CD4-positive, alpha-beta T cell treated with Interleukin-21 for 1 hour (primary cell): ENCODE results near the gene UBE2H.

Source experiments
- DNase-seq: peaks from one replicate; pipeline ENCODE4 v3.0.0-alpha.2; 2020

The UBE2H gene

DNA sequence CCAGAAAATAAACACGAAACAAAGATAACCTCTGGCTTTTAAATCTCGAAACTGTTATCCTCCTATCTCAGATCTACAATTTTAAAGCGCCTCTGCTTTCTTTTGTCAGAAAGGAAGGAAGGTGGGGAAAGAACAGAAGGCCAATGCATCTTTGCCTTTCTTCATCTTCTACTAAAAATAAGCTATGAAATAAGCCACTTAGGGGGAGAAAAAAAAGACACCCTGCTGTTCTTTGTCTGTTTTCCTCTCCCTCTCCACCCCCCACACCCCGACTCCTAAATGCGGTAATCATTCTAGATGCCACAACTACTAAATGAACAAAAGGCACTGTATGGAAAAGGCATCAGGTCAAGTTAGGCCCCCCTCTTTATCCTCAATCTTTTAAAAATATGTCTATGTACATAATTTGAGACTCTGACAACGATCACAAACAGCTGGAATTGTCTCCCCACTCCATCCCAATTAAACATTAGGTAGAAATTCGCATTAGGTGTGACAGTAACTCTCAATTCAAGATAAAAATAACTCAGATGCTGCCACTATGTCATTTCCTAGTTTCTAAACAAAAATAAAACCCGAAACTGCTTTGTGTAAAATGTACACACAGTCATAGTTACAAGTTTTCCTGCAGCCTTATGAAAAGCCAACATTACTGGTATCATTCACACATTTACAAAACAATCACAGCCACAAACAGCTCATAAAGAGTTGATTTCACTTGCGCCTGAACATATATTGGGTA, 2.4 kb downstream of the UBE2H start:
- DNase-seq, result peak; percentile 56

DNA sequence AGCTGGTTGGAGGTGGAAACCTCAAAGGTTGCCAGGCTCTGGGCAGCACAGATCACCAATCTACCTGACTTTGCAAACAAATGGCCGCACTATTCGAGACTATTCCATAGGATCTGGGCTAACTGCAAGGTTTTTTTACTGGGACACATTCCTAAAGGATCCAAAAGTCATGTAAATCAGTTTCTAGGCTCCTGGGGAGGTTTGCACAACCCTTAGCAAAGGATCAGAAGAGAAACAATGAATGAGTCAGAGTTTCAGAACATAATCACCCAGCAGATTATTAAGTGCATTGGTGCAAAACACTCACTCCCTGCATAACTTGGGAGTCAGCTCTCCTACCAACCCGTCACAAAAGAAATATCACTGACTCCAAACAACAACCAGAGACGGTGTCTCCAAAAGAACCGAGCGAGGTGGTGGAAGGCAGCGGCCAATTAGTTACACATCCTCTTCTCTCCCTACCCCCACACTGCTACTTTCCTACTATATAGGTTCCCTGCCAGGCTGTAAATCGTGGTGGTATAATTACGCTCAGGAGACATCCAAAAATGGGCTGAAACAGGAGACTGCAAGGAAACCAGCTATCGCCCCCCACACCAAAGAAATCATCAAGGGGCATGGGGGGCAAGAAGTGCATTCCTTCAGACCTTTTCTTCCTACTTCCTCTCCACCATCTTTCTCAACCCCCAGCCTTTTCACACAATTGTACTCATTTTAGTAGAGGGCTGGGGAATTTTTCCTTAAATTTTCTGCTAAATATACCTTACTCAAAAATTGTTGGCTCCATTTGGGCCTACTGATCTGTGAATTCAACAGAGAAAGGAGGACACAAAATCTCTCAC, 3.2 kb downstream of the UBE2H start:
- peak; percentile 9 for DNase-seq

- peak; percentile 89 for DNase-seq
These were observed 3.9 kb downstream of the UBE2H start for GRCh38 chr7:129948877-129949291.

- no peak for DNase-seq
These were observed 4.4 kb downstream of the UBE2H start for GRCh38 chr7:129948338-129948737.

DNA sequence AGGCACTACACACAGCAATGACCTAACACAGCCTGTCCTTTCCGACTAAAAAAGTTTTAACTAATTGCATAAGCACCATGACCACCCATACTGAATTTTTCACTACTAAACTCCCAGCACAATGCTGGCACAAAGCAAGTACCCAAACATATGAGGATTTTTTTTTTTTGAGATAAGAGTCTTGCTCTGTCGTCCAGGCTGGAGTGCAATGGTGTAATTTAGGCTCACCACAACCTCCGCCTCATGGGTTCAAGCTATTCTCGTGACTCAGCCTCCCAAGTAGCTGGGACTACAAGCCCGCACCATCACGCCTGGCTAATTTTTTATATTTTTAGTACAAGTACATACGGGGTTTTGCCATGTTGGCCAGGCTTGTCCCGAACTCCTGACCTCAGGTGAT, 5.1 kb downstream of the UBE2H start:
- DNase-seq, result no peak

DNA sequence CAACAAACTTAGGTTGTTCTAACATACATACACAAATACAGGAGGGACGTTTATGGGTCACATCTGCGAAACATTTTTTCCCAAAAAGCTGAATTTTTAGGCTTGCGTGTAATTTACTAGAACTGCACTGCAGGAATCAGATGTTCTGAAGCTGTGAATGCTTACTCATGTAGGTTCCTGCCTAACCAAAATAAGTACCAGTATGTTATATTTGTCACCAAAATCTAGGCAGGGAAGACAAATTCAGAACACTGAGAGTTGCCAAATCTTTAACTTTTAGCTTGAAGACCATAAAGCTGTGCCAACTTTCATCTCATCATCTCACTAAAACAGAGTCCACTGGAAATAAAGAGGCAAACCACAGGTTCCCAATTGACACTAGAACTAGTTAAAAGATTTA, 5.7 kb downstream of the UBE2H start:
- DNase-seq, result no peak

GRCh38 chr7:129946282-129946681, 6.5 kb downstream of the UBE2H start:
- DNase-seq, result no peak

- DNase-seq, result no peak
These were observed 9.4 kb downstream of the UBE2H start for GRCh38 chr7:129943352-129943751.

- DNase-seq, result no peak
These were observed 12.4 kb downstream of the UBE2H start for GRCh38 chr7:129940329-129940728.

- no peak for DNase-seq
These were observed 12.9 kb downstream of the UBE2H start for GRCh38 chr7:129939881-129940280.

DNA sequence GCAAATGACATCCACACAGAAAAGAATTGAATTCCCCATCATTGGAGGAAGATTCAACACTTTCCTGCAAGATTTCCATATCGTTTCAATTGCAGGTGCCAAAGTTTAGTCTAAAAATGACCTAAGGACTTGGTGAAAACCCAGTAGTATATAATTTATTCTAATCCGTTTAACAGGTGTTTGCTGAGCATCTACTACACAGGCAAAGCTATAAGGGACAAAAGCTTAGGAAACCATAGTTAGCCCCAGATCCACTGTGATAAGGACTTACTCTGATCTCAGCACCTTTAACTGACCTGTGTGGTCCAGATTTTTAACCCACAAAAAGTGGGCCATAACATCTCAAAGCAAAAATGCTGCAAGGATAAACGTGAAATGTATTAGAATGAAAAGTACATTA, 19.1 kb downstream of the UBE2H start:
- DNase-seq, result no peak

GRCh38 chr7:129926618-129927017, 26.1 kb downstream of the UBE2H start:
- DNase-seq, result no peak

GRCh38 chr7:129925416-129926002, 27.3 kb downstream of the UBE2H start:
- DNase-seq, result no peak

GRCh38 chr7:129924602-129925001, 28.2 kb downstream of the UBE2H start:
- DNase-seq, result no peak

DNA sequence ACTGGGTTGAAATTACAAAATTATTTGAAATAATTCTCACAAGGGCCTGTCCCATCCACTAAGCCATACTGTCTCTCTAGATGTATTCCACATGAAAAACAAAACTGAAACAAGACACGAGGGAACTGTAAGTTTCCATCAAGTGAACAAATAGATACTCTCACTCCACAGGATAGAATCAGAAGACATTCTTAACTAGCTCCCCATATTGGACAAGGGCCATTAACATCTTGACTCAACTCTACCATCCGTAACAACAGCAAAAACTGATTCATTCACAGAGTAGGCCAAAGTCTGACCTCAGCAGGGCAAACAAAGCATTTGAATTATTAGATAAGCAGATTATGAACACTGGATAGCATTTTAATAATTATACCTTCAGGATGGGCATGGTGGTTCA, 29.1 kb downstream of the UBE2H start:
- DNase-seq, result no peak

GRCh38 chr7:129919492-129919891, 33.3 kb downstream of the UBE2H start:
- no peak for DNase-seq

DNA sequence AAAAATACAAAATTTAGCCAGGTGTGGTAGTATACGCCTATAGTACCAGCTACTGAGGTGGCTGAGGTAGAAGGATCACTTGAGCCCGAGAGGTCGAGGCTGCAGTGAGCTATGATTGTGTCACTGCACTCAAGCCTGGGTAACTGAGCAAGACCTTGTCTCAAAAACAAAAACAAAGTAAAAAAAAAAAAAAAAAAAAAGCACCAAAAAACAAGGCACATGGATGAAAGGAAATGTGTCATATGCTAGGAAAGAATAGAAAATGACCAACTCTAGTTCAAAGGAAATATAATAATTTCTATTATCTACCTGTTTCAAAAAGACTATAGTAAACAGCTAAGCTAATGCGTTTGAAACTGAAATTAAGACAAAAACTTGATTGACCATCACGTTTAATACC, 33.8 kb downstream of the UBE2H start:
- no peak for DNase-seq

- DNase-seq, result no peak
These were observed 34.8 kb downstream of the UBE2H start for GRCh38 chr7:129917934-129918333.

- DNase-seq, result peak; percentile 27
These were observed 38.1 kb downstream of the UBE2H start for GRCh38 chr7:129914536-129915272.

- no peak for DNase-seq
These were observed 39.3 kb downstream of the UBE2H start for GRCh38 chr7:129913428-129913827.

DNA sequence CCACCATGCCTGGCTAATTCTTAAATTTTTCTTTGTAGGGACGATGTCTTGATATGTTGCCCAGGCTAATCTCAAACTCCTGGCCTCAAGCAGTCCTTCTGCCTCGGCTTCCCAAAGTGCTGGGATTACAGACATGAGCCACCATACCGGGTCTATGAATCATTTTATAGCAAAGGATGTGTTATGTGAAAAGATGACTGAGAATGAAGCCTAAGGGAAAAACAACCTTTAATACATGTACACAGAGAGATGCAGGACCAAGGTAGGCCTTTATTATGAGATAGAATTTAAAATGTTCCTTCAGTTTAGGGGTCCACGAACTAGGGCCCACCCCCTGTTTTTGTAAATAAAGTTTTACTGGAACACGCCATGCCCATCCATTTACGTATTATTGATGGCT, 41.0 kb downstream of the UBE2H start:
- DNase-seq, result no peak

GRCh38 chr7:129909669-129910068, 43.1 kb downstream of the UBE2H start:
- no peak for DNase-seq

DNA sequence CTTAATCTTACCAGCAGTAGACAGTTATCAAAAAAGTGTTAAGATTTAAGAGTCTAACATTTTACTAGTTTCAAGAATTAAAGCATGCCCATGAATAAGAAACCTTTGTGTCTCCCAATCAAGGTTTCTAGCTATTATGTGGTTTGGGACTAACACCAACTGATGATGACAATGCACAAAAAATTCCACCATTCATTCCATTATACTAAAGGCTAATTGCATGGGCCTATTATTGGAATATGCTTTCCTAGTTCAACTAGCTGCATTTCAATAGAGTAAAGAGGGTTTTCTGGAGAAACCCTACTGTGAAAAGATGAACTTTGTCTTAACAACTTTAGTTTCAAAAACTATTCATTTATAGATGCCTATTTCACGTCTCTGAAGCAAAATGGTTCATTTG, 44.6 kb downstream of the UBE2H start:
- no peak for DNase-seq
